NCI-H1694 treated with DMSO at 0.1 percent for 48 hours (cell line): Measurements from ENCODE around the gene BDKRB1.
"Not testable (repeated sequence)": the region's sequence is repeated elsewhere in the genome, so short reads cannot be mapped to it uniquely, and the experiment has no call there.

Experiments
- DNase-seq: peaks from one replicate; lab custom pipeline; 2025; lab: John Stamatoyannopoulos, UW

BDKRB1 gene

GRCh38 chr14:96235426-96235825 lies 20.6 kb upstream of the BDKRB1 start:
- no peak for DNase-seq

DNA sequence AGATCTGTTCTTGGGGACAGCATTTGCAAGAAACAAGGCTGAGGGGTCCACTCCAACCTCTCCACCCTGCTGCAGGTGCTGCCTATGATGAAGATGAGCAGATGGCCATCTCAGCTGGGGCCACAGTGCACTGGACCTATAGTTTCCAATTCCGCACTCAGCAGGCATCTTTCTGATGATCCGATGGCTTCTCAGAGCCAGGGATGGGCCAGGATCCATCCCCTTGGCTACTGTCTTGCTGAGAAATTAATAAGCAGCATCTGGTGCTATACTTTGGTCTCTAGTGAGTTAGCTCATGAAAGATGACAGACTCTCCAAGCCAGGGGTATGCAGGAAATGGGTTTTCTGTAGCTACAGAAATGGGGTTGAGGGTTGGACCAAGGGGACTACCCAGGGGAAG lies 18.4 kb upstream of the BDKRB1 start:
- peak; percentile 33 for DNase-seq

GRCh38 chr14:96238676-96239265 lies 17.2 kb upstream of the BDKRB1 start:
- no peak for DNase-seq

- no peak for DNase-seq
These were observed 16.3 kb upstream of the BDKRB1 start for GRCh38 chr14:96239711-96240141.

DNA sequence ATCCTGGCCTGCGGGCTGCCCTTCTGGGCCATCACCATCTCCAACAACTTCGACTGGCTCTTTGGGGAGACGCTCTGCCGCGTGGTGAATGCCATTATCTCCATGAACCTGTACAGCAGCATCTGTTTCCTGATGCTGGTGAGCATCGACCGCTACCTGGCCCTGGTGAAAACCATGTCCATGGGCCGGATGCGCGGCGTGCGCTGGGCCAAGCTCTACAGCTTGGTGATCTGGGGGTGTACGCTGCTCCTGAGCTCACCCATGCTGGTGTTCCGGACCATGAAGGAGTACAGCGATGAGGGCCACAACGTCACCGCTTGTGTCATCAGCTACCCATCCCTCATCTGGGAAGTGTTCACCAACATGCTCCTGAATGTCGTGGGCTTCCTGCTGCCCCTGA lies 15.4 kb upstream of the BDKRB1 start:
- DNase-seq: no peak

DNA sequence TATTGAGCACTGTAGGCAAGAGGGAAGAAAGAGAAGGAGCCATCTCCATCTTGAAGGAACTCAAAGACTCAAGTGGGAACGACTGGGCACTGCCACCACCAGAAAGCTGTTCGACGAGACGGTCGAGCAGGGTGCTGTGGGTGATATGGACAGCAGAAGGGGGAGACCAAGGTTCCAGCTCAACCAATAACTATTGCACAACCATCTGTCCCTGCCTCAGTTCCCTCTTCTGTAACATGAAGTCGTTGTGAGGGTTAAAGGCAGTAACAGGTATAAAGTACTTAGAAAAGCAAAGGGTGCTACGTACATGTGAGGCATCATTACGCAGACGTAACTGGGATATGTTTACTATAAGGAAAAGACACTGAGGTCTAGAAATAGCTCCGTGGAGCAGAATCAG lies 13.9 kb upstream of the BDKRB1 start:
- no peak for DNase-seq

DNA sequence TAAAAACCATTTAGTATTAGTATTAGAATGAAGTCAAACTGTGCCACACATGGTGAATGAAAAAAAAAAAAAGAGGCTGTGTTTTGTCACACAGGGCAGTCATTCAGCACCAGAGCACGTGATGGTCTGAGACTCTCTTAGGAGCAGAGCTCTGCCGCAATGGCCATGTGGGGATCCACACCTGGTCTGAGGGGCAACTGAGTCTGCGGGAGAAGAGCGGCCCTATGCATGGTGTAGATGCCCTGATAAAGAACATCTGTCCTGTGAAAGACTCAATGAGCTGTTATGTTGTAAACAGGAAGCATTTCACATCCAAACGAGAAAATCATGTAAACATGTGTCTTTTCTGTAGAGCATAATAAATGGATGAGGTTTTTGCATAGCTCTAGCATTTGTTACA lies 12.2 kb upstream of the BDKRB1 start:
- peak; percentile 29 for DNase-seq

DNA sequence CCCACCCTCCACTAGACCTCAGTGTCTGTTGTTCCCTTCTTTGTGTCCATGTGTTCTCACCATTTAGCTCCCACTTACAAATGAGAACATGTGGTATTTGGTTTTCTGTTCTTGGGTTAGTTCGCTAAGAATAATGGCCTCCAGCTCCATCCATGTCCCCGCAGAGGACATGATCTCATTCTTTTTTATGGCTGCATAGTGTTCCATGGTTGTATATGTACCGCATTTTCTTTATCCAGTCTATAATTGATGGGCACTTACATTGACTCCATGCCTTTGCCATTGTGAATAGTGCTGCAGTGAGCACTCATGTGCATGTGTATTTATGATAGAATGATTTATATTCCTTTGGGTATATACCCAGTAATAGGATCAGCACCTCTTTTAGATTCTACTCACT lies 10.9 kb upstream of the BDKRB1 start:
- DNase-seq: not testable (repeated sequence)

DNA sequence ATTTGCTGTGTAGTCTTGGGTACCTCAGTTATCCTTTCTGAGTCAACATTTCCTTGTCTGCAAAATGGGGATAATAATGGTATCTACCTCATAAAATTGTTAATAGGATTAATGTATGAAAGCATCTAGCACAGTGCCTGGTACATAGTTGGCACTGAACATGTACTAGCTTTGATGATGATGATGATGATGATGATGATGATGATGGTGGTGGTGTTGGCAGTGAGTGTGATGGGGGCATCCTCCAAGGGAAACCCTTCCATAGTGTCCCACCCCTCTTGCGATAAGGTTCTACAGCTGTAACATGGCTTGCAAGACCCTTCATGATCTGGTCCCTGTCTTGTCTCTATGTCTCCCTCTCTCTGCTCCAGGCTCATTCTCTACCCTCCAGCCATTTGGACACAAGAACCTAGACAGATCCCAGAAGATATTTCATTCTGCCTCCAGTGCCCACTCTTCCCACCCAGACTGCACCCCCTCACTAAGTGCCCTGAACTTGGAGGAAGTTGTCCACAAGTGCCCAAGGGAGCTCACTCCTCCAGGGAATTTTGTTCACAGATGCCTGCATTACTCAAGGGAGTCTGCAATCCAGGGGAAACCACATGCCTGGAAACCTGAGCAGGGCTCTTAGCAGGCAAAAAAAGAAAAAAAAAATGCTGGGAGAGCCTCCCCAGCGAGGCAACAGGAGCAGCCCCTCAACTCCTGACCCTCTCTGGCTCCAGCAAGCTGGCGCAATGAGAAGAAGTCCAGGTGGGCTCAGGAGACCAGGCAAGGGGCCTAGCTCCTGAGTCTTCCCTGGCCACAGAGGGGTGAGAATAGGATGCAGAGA lies 10.1 kb upstream of the BDKRB1 start:
- no peak for DNase-seq

DNA sequence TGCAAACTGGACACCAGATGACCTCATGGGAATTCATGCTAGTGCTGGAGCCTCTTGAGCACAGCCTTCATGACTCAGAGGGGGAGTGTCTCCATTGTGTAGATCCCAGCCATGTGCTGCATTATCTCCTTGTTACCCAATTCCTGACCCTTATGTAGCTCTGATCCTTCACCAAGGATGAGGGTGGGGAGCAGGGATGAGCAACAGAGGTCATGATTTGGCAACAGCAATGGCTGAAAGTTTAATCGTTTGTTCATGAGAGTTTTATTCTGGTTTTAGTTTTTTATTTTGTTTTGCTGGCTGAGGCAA lies 9.5 kb upstream of the BDKRB1 start:
- no peak for DNase-seq

DNA sequence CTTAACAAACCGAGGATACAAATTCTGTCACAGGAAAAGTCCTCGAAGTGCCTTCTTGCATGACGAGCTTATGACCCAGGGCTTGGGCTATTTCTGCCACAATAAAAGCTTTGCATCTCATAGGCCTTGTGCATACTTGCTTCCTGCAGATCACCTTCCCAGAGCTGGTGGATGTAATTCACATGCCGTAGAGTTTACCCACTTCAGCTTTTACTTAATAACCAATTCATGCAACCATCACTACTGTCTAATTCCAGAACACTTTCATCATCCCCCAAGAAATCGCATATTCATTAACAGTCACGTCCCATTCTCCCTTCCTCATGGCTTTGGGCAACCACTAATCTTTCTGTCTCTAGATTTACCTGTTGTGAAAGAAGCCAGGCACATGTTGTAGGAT lies 9.0 kb upstream of the BDKRB1 start:
- DNase-seq: no peak

GRCh38 chr14:96249029-96249428 lies 7.0 kb upstream of the BDKRB1 start:
- DNase-seq: no peak

GRCh38 chr14:96250485-96250884 lies 5.5 kb upstream of the BDKRB1 start:
- DNase-seq: no peak

GRCh38 chr14:96251656-96252155 lies 4.3 kb upstream of the BDKRB1 start:
- DNase-seq: no peak

- peak; percentile 87 for DNase-seq
These were observed 3.5 kb upstream of the BDKRB1 start for GRCh38 chr14:96252323-96252998.

DNA sequence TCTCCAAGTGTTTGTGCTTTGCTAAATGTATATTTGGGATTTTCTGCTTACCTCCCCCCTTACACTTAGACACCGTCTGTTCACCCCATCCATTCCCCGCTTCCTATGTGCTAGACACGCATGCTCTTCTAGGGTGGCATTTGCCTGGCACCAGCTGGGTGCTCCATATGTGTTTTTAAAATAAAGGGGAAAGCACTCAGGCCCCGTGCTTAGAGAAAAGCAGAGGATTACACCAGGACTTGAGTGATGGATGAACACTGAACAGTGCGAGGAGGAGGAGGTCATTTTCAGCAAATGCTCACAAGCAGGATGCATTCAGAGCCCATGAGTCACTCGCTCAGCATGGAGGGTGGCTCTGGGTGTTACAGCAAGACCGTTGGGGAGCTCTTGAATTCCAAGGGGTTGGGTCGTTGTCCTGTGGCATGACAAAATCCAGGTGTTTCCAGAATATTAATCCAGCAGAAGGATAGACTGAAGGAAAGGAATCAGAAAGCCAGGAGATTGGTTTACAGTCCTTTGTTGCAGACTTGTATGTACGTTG lies 2.9 kb upstream of the BDKRB1 start:
- peak; percentile 98 for DNase-seq

DNA sequence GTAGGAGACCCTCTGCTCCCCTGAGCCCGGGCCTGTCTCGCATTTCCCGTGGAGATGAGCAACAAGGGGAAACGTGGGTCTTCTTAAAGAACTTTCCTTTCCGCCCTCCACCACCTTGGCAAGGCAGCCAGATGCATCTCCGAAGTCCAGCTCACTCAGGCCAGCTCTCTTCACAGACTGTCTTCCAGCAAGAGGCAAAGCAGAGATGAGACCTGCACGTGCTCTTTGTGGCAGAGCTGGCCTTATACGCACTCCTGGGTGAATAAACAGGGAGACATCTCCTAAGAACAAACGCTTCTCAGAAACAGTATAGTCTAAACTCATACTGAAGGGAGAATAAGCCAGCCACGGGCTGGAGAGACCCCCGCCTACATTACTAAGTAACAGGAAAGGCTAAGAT lies 1.3 kb upstream of the BDKRB1 start:
- no peak for DNase-seq

GRCh38 chr14:96256407-96256806 lies 397 bp downstream of the BDKRB1 start:
- no peak for DNase-seq

DNA sequence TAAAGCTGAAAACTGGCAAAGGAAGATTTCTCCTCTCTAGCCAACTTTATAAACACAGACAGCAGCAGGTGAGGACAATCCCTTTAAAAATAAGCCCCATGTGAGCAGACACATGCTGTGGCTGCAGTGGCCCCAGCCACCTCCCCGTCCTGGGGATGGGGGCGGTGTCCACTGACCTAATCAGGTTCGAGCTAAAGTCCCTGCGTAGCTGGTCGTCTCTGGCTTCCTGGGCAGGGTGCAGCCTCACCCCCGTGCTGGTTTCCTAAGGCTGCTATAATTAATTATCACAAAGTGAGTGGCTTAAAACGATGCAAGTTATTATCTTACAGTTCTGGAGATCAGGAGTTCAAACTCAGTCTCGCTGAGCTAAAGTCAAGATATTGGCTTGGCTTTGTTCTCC lies 1.0 kb downstream of the BDKRB1 start:
- no peak for DNase-seq

DNA sequence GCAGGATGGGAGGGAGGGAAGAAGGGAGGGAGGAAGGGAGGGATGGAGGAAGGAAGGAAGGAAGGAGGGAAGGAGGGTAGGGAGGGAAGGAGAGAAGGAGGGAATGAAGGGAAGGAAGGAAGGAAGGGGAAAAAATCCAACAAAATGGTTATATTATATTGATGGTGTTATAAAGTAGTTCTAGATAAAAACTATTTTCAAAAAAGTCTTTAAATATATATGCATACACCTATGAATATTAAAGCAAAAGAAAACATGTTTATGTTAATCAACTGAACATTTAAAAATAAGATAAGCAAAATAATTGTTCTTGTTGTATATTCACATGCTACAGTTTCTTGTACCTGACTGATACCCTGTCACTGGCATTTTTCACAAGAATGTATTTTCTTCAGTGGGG lies 1.9 kb downstream of the BDKRB1 start:
- DNase-seq: no peak

DNA sequence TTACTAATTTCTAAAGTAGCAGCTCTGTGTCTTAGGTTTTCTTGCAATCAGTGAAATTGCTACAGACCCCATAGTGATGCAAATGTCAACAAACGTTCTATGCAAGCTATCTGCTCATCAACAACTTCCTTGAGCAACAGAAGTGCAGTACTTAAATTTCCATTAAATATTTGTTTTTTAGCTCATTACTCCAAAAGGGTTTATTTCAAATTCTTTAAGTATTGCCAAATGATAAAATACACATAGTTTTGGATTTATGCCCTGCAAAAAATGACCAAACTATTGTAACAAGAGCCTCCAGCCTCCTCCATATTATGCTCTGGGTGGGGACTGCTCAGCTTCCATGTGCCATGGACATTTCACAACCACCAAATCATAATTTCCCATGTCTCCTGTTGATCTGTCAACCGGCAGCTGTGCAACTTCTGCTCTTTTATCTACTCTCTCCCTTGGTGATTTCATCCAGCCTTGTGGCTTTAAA lies 4.4 kb downstream of the BDKRB1 start:
- peak; percentile 43 for DNase-seq

DNA sequence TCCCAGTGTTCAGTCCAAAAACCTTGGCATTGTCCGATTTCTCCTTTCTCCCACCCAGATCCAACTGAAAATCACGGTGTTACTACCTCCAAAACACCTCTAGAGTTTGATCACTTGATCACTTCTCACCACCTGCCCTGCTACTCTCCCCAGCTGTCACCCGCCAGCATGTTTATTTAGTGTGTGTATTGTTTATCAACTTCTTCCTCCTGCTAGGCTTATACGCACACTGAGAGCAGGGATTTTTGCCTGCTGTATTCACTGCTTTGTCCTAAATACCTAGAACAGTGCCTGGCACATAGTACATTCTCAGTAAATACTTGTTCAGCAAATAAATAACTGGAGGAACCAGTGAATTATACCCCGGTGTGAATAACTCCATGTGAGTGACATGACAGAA lies 5.0 kb downstream of the BDKRB1 start:
- DNase-seq: peak; percentile 76
